Vagina (tissue), 2 donors: ENCODE measurements around the gene ASPSCR1. TPM values are rescaled to one million over a fixed set of nuclear protein-coding genes. Genes with fewer than 3 reads are reported as not detected.
A peak's percentile ranks its signal among the peaks of the same experiment; 100 is the strongest.

ENCODE experiments used
- DNase-seq, 2 donors: peaks; one replicate each; pipeline ENCODE4 v3.0.0-alpha.2; 2017; ENCODE audit errors: extremely low spot score in 2 of 2
- H3K27ac ChIP-seq: fragments of 200-600 bp; sonication (generic); one replicate; pipeline ENCODE4 v1.5.1; 2019
- H3K27me3 ChIP-seq: fragments of 200-600 bp; sonication (generic); one replicate; pipeline ENCODE4 v1.5.1; 2019
- H3K36me3 ChIP-seq, 2 donors: fragments of 200-600 bp; sonication (generic); one replicate each; pipeline ENCODE4 v1.5.1; 2017 to 2019
- H3K4me1 ChIP-seq: fragments of 200-600 bp; sonication (generic); one replicate; pipeline ENCODE4 v1.5.1; 2019
- H3K4me3 ChIP-seq, 2 donors: fragments of 200-600 bp; sonication (generic); 1 replicate in 1 of 2; 2 replicates in 1 of 2; pipeline ENCODE4 v1.5.1; 2016 to 2019
- H3K9me3 ChIP-seq: fragments of 200-600 bp; sonication (generic); one replicate; pipeline ENCODE4 v1.5.1; 2019
- CTCF ChIP-seq, 3 experiments: fragments of 450-650 bp in 2 of 3; fragments of 200-600 bp in 1 of 3; sonication (generic) in 1 of 3; IDR thresholded peaks; one replicate each; pipeline ENCODE4 v1.5.1; 2017 to 2019; ENCODE audit warnings: antibody characterized with exemption in 3 of 3, mild to moderate bottlenecking in 2 of 3, moderate library complexity in 2 of 3
- POLR2A ChIP-seq, 2 donors: fragments of 450-650 bp; IDR thresholded peaks; one replicate each; pipeline ENCODE4 v1.6.1; 2017; ENCODE audit warnings: antibody characterized with exemption in 2 of 2, mild to moderate bottlenecking in 2 of 2, moderate library complexity in 2 of 2
- POLR2AphosphoS5 ChIP-seq, 2 donors: sonication (generic); formaldehyde crosslinking; IDR thresholded peaks; one replicate each; pipeline ENCODE4 v1.9.0; 2017; ENCODE audit warnings: antibody characterized with exemption in 2 of 2, mild to moderate bottlenecking in 2 of 2, low read depth in 1 of 2; ENCODE audit not compliant: insufficient read depth in 1 of 2
- intact Hi-C: fragments of 100-400 bp; cut with DNase I; formaldehyde crosslinking; loops from one replicate; pipeline ENCODE4 v1.15.1; 2023
- total RNA-seq: library from RNA; depleted of rRNA; stranded (reverse); fragments of >200 nt; gene quantifications from one replicate; pipeline ENCODE4 v1.2.3, GENCODE V29; 2016

Gene ASPSCR1
- total RNA-seq, 1 donor from 2014 or later: 31.2 TPM

DNA sequence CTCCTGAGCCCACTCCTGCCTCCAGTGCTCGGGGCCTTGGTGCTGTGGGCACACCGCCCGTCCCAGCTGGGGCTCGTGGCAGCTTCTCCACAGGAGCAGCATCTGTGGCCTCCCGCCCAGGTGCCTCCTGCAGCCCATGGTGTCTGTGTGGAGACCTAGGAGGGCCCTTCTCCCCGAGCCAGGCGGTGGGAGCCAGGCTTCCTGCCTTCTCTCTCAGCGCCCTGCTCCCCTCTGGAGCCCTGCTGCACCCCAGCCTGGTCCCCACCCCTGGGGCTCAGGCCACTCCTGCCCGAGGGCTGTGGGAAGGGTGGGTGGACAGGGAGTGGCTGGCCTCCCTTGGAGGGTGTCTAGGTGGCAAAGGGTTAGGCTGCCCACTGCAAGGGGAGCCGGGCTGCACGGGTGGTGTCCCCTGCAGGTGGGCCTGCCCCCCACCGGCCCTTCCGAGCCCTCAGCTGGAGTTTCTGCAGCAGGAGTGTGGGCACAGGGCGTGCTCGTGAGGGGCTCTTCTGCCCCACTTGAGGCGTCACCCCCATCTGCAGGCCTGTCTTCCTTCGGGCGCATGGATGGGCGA lies 34.3 kb downstream of the ASPSCR1 start:
- no peaks in the 10 kb centered on the region for H3K9me3 ChIP-seq
- TF ChIP-seq CTCF (IDR thresholded peaks at IDR 0.05) (no peak), POLR2AphosphoS5 (IDR thresholded peaks at IDR 0.05; ENCODE audit: insufficient read depth in 1 of 2, low read depth in 1 of 2) (no peak), POLR2A (IDR thresholded peaks at IDR 0.05) (no peak)
- no peaks in the 10 kb centered on the region for H3K36me3 ChIP-seq
- H3K27ac ChIP-seq: no peak overlapping the region
- no peak for DNase-seq
- no peak overlapping the region for H3K4me3 ChIP-seq
- intact Hi-C loops: loop anchor here (5.0 kb wide), 1 partner anchor 49 kb away; the partner anchor contains the start of gene NOTUM
- peaks cover 40% of the 10 kb centered on the region for H3K4me1 ChIP-seq
- H3K27me3 ChIP-seq: no peaks in the 10 kb centered on the region

- no peak overlapping the region for H3K4me3 ChIP-seq
- H3K9me3 ChIP-seq: no peaks in the 10 kb centered on the region
- no peaks in the 10 kb centered on the region for H3K27me3 ChIP-seq
- DNase-seq: no peak
- TF ChIP-seq CTCF (IDR thresholded peaks at IDR 0.05) (no peak), POLR2AphosphoS5 (IDR thresholded peaks at IDR 0.05; ENCODE audit: insufficient read depth in 1 of 2, low read depth in 1 of 2) (no peak), POLR2A (IDR thresholded peaks at IDR 0.05) (no peak)
- H3K27ac ChIP-seq: peak overlapping the region; percentile 75
- H3K4me1 ChIP-seq: peaks cover 35% of the 10 kb centered on the region
- no peaks in the 10 kb centered on the region for H3K36me3 ChIP-seq
- intact Hi-C loops: loop anchor here (5.0 kb wide), 1 partner anchor 50 kb away; the partner anchor contains the start of gene NOTUM
These were observed 34.8 kb downstream of the ASPSCR1 start for GRCh38 chr17:82012261-82012639.

- Histone ChIP-seq H3K9me3 (no peaks in the 10 kb centered on the region), H3K27ac (peak overlapping the region; percentile 75), H3K4me3 (no peak overlapping the region), H3K27me3 (no peaks in the 10 kb centered on the region), H3K4me1 (peaks cover 33% of the 10 kb centered on the region), H3K36me3 (no peaks in the 10 kb centered on the region)
- intact Hi-C loops: loop anchor here (5.0 kb wide), 1 partner anchor 50 kb away; the partner anchor contains the start of gene NOTUM
- no peak for DNase-seq
- TF ChIP-seq CTCF (IDR thresholded peaks at IDR 0.05) (no peak), POLR2AphosphoS5 (IDR thresholded peaks at IDR 0.05; ENCODE audit: insufficient read depth in 1 of 2, low read depth in 1 of 2) (no peak)
These were observed 35.3 kb downstream of the ASPSCR1 start for GRCh38 chr17:82012640-82013295.

DNA sequence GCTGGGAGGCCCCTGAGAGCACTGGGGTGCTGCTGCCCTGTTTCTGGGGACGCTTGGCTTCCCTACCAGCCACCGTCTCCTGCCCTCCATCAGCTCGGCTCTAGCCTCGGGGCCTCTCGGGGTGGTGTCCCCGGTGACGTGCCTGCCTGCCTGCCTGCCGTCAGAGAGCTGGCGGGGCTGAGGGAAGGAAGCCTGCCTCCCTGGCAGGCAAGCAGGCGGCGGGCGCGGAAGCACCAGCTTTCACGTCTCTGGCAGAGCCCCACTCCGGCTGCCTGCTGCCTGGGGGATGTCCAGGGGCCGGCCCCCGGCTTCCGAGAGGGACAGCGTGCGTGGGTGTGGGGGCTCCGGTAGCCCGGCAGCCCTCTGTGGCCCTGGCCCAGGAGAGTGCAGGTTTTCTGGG lies 35.9 kb downstream of the ASPSCR1 start:
- Histone ChIP-seq H3K27me3 (no peaks in the 10 kb centered on the region), H3K36me3 (no peaks in the 10 kb centered on the region), H3K9me3 (no peaks in the 10 kb centered on the region), H3K4me1 (peaks cover 33% of the 10 kb centered on the region), H3K27ac (peak overlapping the region; percentile 75), H3K4me3 (no peak overlapping the region)
- TF ChIP-seq CTCF (IDR thresholded peaks at IDR 0.05): no peak
- peak in 1 of 2 donors; percentile 51 for TF ChIP-seq POLR2AphosphoS5 (IDR thresholded peaks at IDR 0.05; ENCODE audit: insufficient read depth in 1 of 2, low read depth in 1 of 2)
- intact Hi-C loops: loop anchor here (5.0 kb wide), 1 partner anchor 51 kb away; the partner anchor contains the start of gene NOTUM
- DNase-seq: no peak

DNA sequence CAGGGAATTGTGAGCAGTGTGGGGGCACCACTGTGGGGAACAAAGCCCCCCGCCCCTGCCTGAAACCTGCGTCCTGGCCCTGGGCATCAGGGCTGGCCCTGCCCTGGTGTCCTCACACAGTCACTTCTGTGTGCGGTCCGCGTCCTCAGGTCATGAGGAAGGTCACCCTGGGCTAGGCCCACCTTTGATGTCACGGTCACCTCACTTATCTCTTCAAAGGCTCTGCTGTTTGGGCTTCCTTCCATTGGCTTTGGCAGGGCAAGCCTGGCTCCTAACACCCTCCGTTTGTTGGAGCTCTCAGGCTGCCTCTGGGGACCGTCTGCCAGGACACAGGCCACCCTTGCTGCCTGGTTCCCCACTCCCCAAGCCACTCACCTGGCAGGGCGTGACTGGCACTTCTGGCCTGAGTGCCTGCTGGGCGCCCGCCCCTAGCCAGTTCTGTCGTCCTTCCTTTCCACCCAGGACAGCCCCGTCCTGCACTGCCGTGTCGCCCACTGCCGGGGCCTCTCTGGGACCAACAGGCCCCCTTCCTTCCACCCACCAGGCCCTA lies 36.4 kb downstream of the ASPSCR1 start:
- no peak for TF ChIP-seq POLR2AphosphoS5 (IDR thresholded peaks at IDR 0.05; ENCODE audit: insufficient read depth in 1 of 2, low read depth in 1 of 2)
- no peak for TF ChIP-seq POLR2A (IDR thresholded peaks at IDR 0.05)
- TF ChIP-seq CTCF (IDR thresholded peaks at IDR 0.05): no peak
- H3K27me3 ChIP-seq: no peaks in the 10 kb centered on the region
- H3K27ac ChIP-seq: peak overlapping the region; percentile 75
- H3K36me3 ChIP-seq: no peaks in the 10 kb centered on the region
- no peak for DNase-seq
- H3K9me3 ChIP-seq: no peaks in the 10 kb centered on the region
- no peak overlapping the region for H3K4me3 ChIP-seq
- H3K4me1 ChIP-seq: peaks cover 33% of the 10 kb centered on the region
- intact Hi-C loops: loop anchor here (5.0 kb wide), 1 partner anchor 52 kb away; the partner anchor contains the start of gene NOTUM
